IMR-90 (cell line): ENCODE results near the gene PALM. TPM values are rescaled to one million over a fixed set of nuclear protein-coding genes. Genes with fewer than 3 reads are reported as not detected.

Source experiments
- ATAC-seq: fragments of 200-7000 bp; cut with Tn5 transposase; 2 replicates; pipeline ENCODE4 v1.9.1; 2020; ENCODE audit warnings: low read depth, mild to moderate bottlenecking, moderate library complexity
- BruUV-seq: library from RNA; stranded (reverse); fragments of 400-500 nt; replicated peaks from 2 replicates; lab custom pipeline; 2021; lab: Mats Ljungman, UMichigan
- CTCF ChIA-PET: fragments of 300-600 bp; formaldehyde crosslinking; extraction: SDS; loops from one replicate; lab custom pipeline; 2021; ENCODE audit warnings: antibody characterized with exemption; lab: Yijun Ruan, JAX
- POLR2A ChIA-PET: fragments of 300-600 bp; sonication (Branson Sonifier 250); formaldehyde crosslinking; loops from one replicate; lab custom pipeline; 2022; ENCODE audit warnings: antibody characterized with exemption; ENCODE audit not compliant: unreplicated experiment; lab: Charles Lee
- DNase-seq: peaks from one replicate; pipeline ENCODE4 v3.0.0; 2013
- H2AFZ ChIP-seq: replicated peaks from 2 replicates; pipeline ENCODE3; 2013; ENCODE audit warnings: low read length, mild to moderate bottlenecking; ENCODE audit not compliant: poor library complexity
- H2AK5ac ChIP-seq: 2 replicates; pipeline ENCODE4 v1.6.1; 2013; ENCODE audit warnings: low read depth, low read length, inconsistent platforms
- H2AK9ac ChIP-seq: replicated peaks from 2 replicates; pipeline ENCODE3; 2013; ENCODE audit warnings: mild to moderate bottlenecking, low read depth, low read length, moderate library complexity; ENCODE audit not compliant: poor library complexity
- H2BK120ac ChIP-seq: 2 replicates; pipeline ENCODE4 v1.6.1; 2013; ENCODE audit warnings: low read depth, low read length, inconsistent platforms
- H2BK15ac ChIP-seq: 3 replicates; pipeline ENCODE4 v1.6.1; 2013; ENCODE audit warnings: low read depth, low read length, inconsistent platforms
- H2BK20ac ChIP-seq: 2 replicates; pipeline ENCODE4 v1.6.1; 2013; ENCODE audit warnings: low read depth, mild to moderate bottlenecking, inconsistent platforms, low read length, moderate library complexity
- H2BK5ac ChIP-seq: 2 replicates; pipeline ENCODE4 v1.6.1; 2013; ENCODE audit warnings: mild to moderate bottlenecking, low read depth, low read length, inconsistent platforms; ENCODE audit not compliant: poor library complexity, severe bottlenecking
- H3K14ac ChIP-seq: replicated peaks from 2 replicates; pipeline ENCODE4 v1.6.1; 2013; ENCODE audit warnings: low read depth, low read length, inconsistent platforms
- H3K18ac ChIP-seq: 2 replicates; pipeline ENCODE4 v1.6.1; 2013; ENCODE audit warnings: low read depth, low read length, control low read depth
- H3K23ac ChIP-seq: 2 replicates; pipeline ENCODE4 v1.6.1; 2013; ENCODE audit warnings: low read depth, low read length, inconsistent platforms
- H3K27ac ChIP-seq: 2 replicates; pipeline ENCODE4 v1.5.1; 2013; ENCODE audit warnings: mild to moderate bottlenecking, control low read depth, low read length; ENCODE audit not compliant: insufficient read depth
- H3K27me3 ChIP-seq: 2 replicates; pipeline ENCODE4 v1.6.1; 2013; ENCODE audit warnings: low read length; ENCODE audit not compliant: control insufficient read depth, insufficient read depth
- H3K36me3 ChIP-seq: 2 replicates; pipeline ENCODE4 v1.6.1; 2013; ENCODE audit warnings: low read length, mixed read lengths; ENCODE audit not compliant: control insufficient read depth, insufficient read depth
- H3K4ac ChIP-seq: 2 replicates; pipeline ENCODE4 v1.6.1; 2013; ENCODE audit warnings: low read depth, low read length, inconsistent platforms
- H3K4me1 ChIP-seq: 2 replicates; pipeline ENCODE4 v1.6.1; 2013; ENCODE audit warnings: low read length, mixed read lengths; ENCODE audit not compliant: control insufficient read depth, insufficient read depth
- H3K4me2 ChIP-seq: 2 replicates; pipeline ENCODE4 v1.6.1; 2013; ENCODE audit warnings: low read depth, mild to moderate bottlenecking, control low read depth, low read length, moderate library complexity
- H3K4me3 ChIP-seq: 2 replicates; pipeline ENCODE4 v1.5.1; 2013; ENCODE audit warnings: low read depth, mild to moderate bottlenecking, control low read depth, low read length, moderate library complexity; ENCODE audit not compliant: insufficient read depth
- H3K56ac ChIP-seq: 2 replicates; pipeline ENCODE4 v1.6.1; 2013; ENCODE audit warnings: low read length, inconsistent platforms; ENCODE audit not compliant: insufficient read depth; ENCODE audit errors: extremely low read depth
- H3K79me1 ChIP-seq, 2 experiments: 2 replicates each; pipeline ENCODE4 v1.6.1; 2013; ENCODE audit warnings: low read length in 2 of 2, inconsistent platforms in 1 of 2, low read depth in 1 of 2
- H3K9ac ChIP-seq: 2 replicates; pipeline ENCODE4 v1.6.1; 2013; ENCODE audit warnings: low read depth, low read length, control low read depth
- H3K9me1 ChIP-seq: 2 replicates; pipeline ENCODE4 v1.6.1; 2013; ENCODE audit warnings: low read length, inconsistent platforms; ENCODE audit not compliant: insufficient read depth
- H3K9me3 ChIP-seq: 2 replicates; pipeline ENCODE4 v1.6.1; 2013; ENCODE audit warnings: low read length; ENCODE audit not compliant: control insufficient read depth, insufficient read depth
- H4K20me1 ChIP-seq: 2 replicates; pipeline ENCODE4 v1.6.1; 2013; ENCODE audit warnings: low read length, inconsistent platforms; ENCODE audit not compliant: insufficient read depth
- H4K5ac ChIP-seq: 2 replicates; pipeline ENCODE4 v1.6.1; 2013; ENCODE audit warnings: mild to moderate bottlenecking, low read depth, low read length, control low read depth
- H4K8ac ChIP-seq, 2 experiments: 2 replicates each; pipeline ENCODE4 v1.6.1; 2013; ENCODE audit warnings: low read depth in 2 of 2, low read length in 2 of 2, control low read depth in 1 of 2, inconsistent platforms in 1 of 2
- H4K91ac ChIP-seq: 2 replicates; pipeline ENCODE4 v1.6.1; 2013; ENCODE audit warnings: low read depth, low read length, inconsistent platforms; ENCODE audit not compliant: insufficient read depth
- CHD1 ChIP-seq: IDR thresholded peaks from 2 replicates; pipeline ENCODE4 v1.6.1; 2012; ENCODE audit warnings: low read depth, low read length, improper control_type of control experiment
- ELK1 ChIP-seq: fragments of 150-350 bp; IDR thresholded peaks from 2 replicates; pipeline ENCODE4 v1.6.1; 2016; ENCODE audit warnings: low read depth, mild to moderate bottlenecking, low read length, moderate library complexity, borderline replicate concordance
- FOS ChIP-seq: fragments of 150-350 bp; IDR thresholded peaks from 2 replicates; pipeline ENCODE4 v1.6.1; 2016; ENCODE audit warnings: low read depth, low read length
- MAFK ChIP-seq: IDR thresholded peaks from 2 replicates; pipeline ENCODE4 v1.6.1; 2012; ENCODE audit warnings: low read depth, low read length, improper control_type of control experiment
- MAZ ChIP-seq: IDR thresholded peaks from 2 replicates; pipeline ENCODE4 v1.6.1; 2012; ENCODE audit warnings: low read depth, mild to moderate bottlenecking, low read length, improper control_type of control experiment, moderate library complexity, borderline replicate concordance
- MXI1 ChIP-seq: IDR thresholded peaks from 2 replicates; pipeline ENCODE4 v1.6.1; 2012; ENCODE audit warnings: low read depth, mild to moderate bottlenecking, low read length, moderate library complexity, borderline replicate concordance
- NFE2L2 ChIP-seq: fragments of 150-350 bp; IDR thresholded peaks from 2 replicates; pipeline ENCODE4 v1.6.1; 2016; ENCODE audit warnings: low read depth, mild to moderate bottlenecking, low read length
- RAD21 ChIP-seq: IDR thresholded peaks from 2 replicates; pipeline ENCODE4 v1.6.1; 2012; ENCODE audit warnings: low read length, improper control_type of control experiment
- RCOR1 ChIP-seq: IDR thresholded peaks from 2 replicates; pipeline ENCODE4 v1.6.1; 2012; ENCODE audit warnings: mild to moderate bottlenecking, low read length, improper control_type of control experiment; ENCODE audit not compliant: insufficient replicate concordance
- RFX5 ChIP-seq: IDR thresholded peaks from 2 replicates; pipeline ENCODE4 v1.8.0; 2012; ENCODE audit warnings: low read depth, mild to moderate bottlenecking, low read length, moderate library complexity
- USF2 ChIP-seq: fragments of 150-350 bp; IDR thresholded peaks from 2 replicates; pipeline ENCODE4 v1.6.1; 2017; ENCODE audit warnings: mild to moderate bottlenecking, antibody characterized with exemption, low read length, low read depth
- WGBS, 2 experiments: methylation state at CpG; one replicate each; pipeline versions ENCODE4 v1.1.5 to v1.1.7; 2013; ENCODE audit warnings: missing lambda C conversion rate in 2 of 2; ENCODE audit not compliant: insufficient read length in 1 of 2; ENCODE audit errors: extremely low coverage in 2 of 2; 5-methylcytosine and 5-hydroxymethylcytosine counted together
- dilution Hi-C: fragments of 300-500 bp; cut with HindIII; formaldehyde crosslinking; loops from one replicate; pipeline ENCODE4 v1.14.3; 2018; ENCODE audit warnings: low sequenced_read_pairs; ENCODE audit not compliant: unreplicated experiment
- in situ Hi-C: fragments of 300-500 bp; cut with MboI; formaldehyde crosslinking; loops from 3 replicates; pipeline ENCODE4 v1.14.3; 2019; ENCODE audit warnings: low sequenced_read_pairs, inconsistent platforms, mixed read lengths
- intact Hi-C: fragments of 100-400 bp; cut with micrococcal nuclease; formaldehyde crosslinking; loops from 2 replicates; pipeline ENCODE4 v1.10.0; 2022
- polyA plus RNA-seq, 3 experiments: library from polyadenylated mRNA; depleted of rRNA; stranded (reverse); fragments of >200 nt; gene quantifications; 2 replicates each; pipeline ENCODE4 v1.2.3, GENCODE V29; 2012; ENCODE audit warnings: low replicate concordance in 1 of 3
- total RNA-seq: library from RNA; depleted of rRNA; stranded (reverse); fragments of >200 nt; gene quantifications from 2 replicates; pipeline ENCODE4 v1.2.3, GENCODE V29; 2012

PALM gene
- total and polyA plus RNA-seq, 2 of the 4 experiments (the other 2 are of a cell fraction), result 2.2 to 7.4 TPM

GRCh38 chr19:741506-742131, 32.9 kb downstream of the PALM start:
- Histone ChIP-seq H2BK120ac (no peak overlapping the region), H3K4me1 (no peaks in the 10 kb centered on the region), H4K20me1 (no peaks in the 10 kb centered on the region), H4K91ac (no peak overlapping the region), H3K4me2 (no peak overlapping the region), H3K4ac (no peak overlapping the region), H3K9me1 (no peaks in the 10 kb centered on the region), H2BK20ac (no peak overlapping the region), H3K23ac (no peak overlapping the region), H3K56ac (no peak overlapping the region), H2BK15ac (no peak overlapping the region), H4K8ac (no peak overlapping the region), H2BK5ac (no peak overlapping the region), H4K5ac (no peak overlapping the region), H3K4me3 (no peak overlapping the region), H2AK9ac (no peak overlapping the region), H3K9ac (no peak overlapping the region), H3K14ac (no peak overlapping the region), H2AFZ (no peak overlapping the region), H3K27ac (no peak overlapping the region), H3K27me3 (no peaks in the 10 kb centered on the region), H3K18ac (no peak overlapping the region), H3K79me1 (no peaks in the 10 kb centered on the region), H2AK5ac (no peak overlapping the region), H3K36me3 (peaks cover 6% of the 10 kb centered on the region; the same call in 1 of the 2 replicates), H3K9me3 (peaks cover 21% of the 10 kb centered on the region)
- POLR2A ChIA-PET, result no interaction called here
- no peak for TF ChIP-seq CHD1
- no peak for TF ChIP-seq RFX5
- TF ChIP-seq RAD21, result no peak
- TF ChIP-seq FOS, result no peak
- no peak for TF ChIP-seq NFE2L2
- no peak for TF ChIP-seq MXI1
- no peak for TF ChIP-seq MAZ
- TF ChIP-seq ELK1, result no peak
- TF ChIP-seq USF2, result no peak
- TF ChIP-seq MAFK, result no peak
- TF ChIP-seq RCOR1, result no peak
- 92% methylated on average over 2 of the region's 19 CpGs; no CpG with 5 or more reads in 1 of the 2 experiments for WGBS, 2 experiments
- in situ Hi-C loops, result no loop called here
- ATAC-seq, result no peak
- intact Hi-C loops, result no loop called here
- CTCF ChIA-PET, result no interaction called here
- dilution Hi-C loops, result no loop called here
- no peak for DNase-seq
- no TSS peak for BruUV-seq
